HTR-8/SVneo (cell line): ENCODE results near the gene NPR3.

ENCODE experiments used
- DNase-seq: peaks from one replicate; pipeline ENCODE4 v3.0.0; 2011; ENCODE audit warnings: low spot score, mixed read lengths; ENCODE audit not compliant: insufficient read length
- FAIRE-seq: peaks from 2 replicates; lab custom pipeline; 2011; peaks lifted over from hg19 to GRCh38; lab: Jason Lieb, UNC

NPR3 gene, protein sequence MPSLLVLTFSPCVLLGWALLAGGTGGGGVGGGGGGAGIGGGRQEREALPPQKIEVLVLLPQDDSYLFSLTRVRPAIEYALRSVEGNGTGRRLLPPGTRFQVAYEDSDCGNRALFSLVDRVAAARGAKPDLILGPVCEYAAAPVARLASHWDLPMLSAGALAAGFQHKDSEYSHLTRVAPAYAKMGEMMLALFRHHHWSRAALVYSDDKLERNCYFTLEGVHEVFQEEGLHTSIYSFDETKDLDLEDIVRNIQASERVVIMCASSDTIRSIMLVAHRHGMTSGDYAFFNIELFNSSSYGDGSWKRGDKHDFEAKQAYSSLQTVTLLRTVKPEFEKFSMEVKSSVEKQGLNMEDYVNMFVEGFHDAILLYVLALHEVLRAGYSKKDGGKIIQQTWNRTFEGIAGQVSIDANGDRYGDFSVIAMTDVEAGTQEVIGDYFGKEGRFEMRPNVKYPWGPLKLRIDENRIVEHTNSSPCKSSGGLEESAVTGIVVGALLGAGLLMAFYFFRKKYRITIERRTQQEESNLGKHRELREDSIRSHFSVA

DNA sequence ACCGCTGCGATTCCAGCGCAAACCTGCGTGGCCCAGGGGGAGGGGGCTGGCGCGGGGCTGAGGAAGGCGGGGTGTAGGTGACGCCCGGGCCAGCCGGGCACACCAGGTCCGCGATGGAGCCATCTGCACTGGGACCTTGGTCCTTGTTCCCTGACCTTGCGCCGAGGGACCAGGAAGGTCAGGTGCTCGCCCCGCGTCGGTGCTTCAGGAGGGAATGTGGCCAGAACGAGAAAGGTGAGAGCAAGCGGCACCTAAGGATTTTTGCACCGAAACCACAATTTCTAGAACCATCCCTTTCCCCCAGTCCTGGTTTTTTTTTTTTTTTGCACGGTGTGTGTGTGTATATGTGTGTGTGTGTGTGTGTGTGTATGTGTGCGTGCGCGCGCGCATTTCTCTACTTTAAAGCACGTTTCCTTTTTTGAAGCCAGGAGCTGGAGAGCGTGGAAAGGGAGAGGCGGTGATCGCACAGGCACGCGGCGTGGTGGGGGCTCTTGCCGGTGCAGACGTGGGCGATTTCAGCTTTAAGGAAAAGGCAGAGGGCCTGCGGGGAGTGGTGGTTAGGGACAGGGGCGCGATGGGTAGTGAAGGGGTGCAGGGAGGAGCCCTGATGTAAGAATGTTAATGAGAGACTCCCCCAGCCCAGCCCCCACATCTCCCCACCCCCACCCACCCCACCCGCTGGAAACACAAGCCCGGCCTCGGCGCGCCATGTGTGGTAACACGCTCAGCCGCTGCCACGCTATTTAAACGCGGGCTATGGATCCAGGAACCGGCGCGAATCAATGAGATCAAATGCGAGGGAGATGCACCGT, at the start of gene NPR3:
Gene NPR3 (plus strand): TSS at position 772 of the 812 bp plus-strand sequence. CDS start 456 bp downstream, outside the sequence.
- no peak for FAIRE-seq

DNA sequence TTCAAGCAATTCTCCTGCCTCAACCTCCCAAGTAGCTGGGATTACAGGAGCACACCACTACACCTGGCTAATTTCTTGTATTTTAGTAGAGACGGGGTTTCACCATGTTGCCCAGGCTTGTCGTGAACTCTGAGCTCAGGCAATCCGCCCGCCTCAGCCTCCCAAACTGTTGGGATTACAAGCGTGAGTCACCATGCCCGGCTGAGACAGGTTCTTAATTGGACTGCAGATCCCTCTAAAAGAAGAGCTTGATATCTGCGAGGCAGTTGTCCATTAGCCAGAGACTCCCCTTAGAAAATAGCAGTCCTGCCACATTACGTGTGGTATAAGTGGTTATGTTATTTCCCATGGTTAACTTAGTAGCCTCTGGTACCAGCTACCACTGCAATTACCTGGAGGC, 46.6 kb upstream of the NPR3 start:
- DNase-seq (no peak), FAIRE-seq (no peak)

More for the DNA sequence above, at the start of gene NPR3:
- peak; percentile 54 for DNase-seq

GRCh38 chr5:32668552-32668951, 42.6 kb upstream of the NPR3 start:
- FAIRE-seq (no peak), DNase-seq (no peak)

DNA sequence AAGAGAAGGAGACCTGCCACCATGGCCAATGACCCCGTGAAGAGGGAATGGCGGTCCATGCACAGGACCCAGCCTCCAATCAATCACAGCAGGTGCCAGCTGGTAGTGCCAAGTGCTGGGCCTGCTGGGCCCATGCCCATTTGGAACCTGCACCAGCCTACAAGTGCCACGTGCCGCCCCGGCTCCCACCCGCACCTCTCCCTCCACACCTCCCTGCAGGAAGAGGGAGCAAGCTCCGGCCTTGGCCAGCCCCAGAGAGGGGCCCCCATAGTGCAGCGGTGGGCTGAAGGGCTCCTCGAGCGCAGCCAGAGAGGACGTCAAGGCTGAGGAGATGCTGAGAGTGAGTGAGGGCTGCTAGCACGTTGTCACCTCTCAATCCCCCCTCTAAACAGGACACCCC, 37.8 kb upstream of the NPR3 start:
- no peak for DNase-seq
- FAIRE-seq: peak; percentile 31

DNA sequence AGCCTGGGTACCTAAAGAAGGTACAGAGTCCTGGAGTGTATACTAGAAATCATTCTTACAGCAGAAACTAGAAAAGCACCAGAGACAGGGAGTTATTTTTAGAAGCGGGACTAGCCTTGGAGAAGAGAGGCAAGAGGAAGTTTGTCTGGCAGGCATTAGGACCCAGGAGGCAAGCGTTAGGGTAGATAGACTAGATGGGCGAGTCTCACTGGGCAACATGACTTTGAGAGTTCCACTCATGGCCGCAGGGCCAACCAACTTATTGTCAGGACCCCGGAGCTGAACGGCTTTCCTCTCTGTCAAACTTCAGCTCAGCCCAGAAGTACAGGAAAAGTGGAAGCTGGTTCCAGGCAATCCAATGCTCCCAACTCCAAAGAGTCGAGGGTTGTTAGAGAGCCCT, 34.1 kb upstream of the NPR3 start:
- DNase-seq (no peak), FAIRE-seq (no peak)

DNA sequence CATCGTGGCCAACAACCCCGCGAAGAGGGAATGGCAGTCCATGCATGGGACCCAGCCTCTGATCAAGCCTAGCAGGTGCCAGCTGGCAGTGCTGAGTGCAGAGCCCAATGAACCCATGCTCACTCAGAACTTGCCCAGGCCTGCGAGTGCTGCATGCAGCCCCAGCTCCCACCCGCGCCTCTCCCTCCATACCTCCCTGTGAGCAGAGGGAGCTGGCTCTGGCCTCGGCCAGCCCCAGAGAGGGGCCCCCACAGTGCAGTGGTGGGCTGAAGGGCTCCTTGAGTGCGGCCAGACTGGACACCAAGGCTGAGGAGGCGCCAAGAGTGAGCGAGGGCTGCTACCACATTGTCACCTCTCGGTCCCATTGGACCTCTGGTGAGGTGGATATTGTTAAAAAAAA, 32.6 kb upstream of the NPR3 start:
- no peak for DNase-seq
- no peak for FAIRE-seq

- no peak for DNase-seq
- no peak for FAIRE-seq
Measured at GRCh38 chr5:32679218-32679617, 31.9 kb upstream of the NPR3 start.

DNA sequence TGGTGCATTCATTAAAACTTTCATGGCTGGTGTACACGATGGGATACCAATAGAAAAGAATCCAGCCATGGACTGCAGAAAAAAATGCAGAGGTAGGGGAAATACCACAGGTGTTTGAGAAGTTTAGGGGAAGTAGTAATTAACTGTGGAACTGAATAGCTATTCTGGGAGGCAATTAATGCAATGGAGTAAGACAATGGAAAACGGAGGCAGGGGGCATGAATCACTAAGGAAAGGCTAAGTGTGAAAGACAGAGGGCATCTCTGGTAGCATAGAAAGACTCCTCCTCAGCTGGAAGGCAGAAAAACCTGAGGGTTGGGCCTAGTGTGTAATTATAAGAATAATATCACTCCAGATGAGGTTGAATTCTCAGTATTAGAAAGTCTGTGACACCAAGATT, 30.9 kb upstream of the NPR3 start:
- DNase-seq (no peak), FAIRE-seq (no peak)

DNA sequence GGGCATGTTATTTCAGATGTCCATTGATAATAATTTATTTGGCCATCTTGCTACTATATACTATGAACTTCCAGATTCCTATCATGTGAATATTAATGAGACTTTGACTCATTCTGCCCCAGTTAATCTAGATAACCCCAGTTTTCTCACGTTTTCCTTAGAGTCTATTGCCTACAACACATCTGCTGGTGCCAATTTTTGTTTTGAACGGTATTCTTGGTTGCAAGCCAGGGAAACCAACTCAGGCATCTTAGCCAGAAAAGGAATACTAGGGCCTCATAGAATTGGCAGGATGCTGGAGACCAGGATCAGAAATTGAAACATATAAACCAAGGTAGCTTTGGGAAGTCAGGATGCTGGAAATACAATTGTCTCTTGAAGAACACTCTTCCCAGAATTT, 28.0 kb upstream of the NPR3 start:
- FAIRE-seq (no peak), DNase-seq (no peak)

GRCh38 chr5:32684260-32684659, 26.9 kb upstream of the NPR3 start:
- DNase-seq (no peak), FAIRE-seq (no peak)

- FAIRE-seq (peak; percentile 44), DNase-seq (no peak)
Measured at GRCh38 chr5:32686799-32687498, 24.2 kb upstream of the NPR3 start.

DNA sequence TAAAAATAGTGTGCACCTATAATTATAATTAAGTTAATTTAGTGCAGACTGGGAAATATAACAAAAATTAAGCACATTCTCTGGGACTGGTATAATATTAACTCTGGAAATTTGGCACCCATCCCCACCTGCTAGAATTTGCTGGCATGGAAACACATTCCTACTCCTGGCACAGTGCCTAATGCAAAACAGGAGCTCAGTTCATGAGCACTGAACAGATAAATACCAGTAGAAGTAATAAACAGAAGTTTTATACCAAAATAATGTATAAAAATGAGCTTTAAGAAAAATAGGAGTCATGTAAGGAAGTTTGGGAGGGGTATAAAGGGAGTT, 23.7 kb upstream of the NPR3 start:
- FAIRE-seq: no peak
- no peak for DNase-seq

- FAIRE-seq: peak; percentile 46
Measured at GRCh38 chr5:32690153-32690552, 21.0 kb upstream of the NPR3 start.

GRCh38 chr5:32690666-32691065, 20.5 kb upstream of the NPR3 start:
- DNase-seq (no peak), FAIRE-seq (peak; percentile 36)

More at GRCh38 chr5:32690153-32690552, 21.0 kb upstream of the NPR3 start:
- no peak for DNase-seq

DNA sequence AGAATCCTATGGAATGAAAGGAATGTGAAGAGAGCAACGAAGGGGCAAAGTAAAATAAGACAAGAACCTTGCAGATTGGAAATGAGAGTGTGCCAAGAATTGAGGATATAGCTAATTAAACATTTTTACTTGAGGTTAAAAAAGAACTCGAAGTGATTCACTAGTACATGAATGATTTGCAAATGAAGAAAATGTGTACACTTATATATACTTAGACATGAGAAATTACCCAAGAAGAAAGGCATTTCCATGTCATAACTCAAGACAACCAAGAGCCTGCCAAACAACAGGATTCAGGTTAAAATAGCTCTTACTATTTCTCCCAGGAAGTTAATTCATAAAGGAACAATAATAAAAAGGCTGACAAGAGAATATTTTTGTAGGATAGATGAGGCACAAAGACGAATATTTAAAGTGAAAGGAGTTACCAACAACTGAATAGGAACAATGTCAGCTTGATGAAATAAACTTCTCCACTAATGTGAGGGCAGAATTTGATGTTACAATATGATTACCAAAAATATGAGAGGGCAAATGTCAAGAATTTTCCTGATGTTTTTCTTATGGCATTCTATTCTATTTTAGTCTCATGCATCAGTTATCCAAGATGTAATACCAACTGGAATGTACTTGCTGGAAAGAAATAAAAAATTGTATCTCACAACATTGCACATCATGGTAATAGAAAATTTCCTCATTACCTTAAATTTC, 18.9 kb upstream of the NPR3 start:
- DNase-seq (peak; percentile 54), FAIRE-seq (peak; percentile 44)

- peak; percentile 31 for FAIRE-seq
Measured at GRCh38 chr5:32703957-32704356, 7.2 kb upstream of the NPR3 start.

GRCh38 chr5:32707418-32707997, 3.6 kb upstream of the NPR3 start:
- DNase-seq (peak; percentile 57), FAIRE-seq (no peak)

More at GRCh38 chr5:32703957-32704356, 7.2 kb upstream of the NPR3 start:
- DNase-seq: no peak

DNA sequence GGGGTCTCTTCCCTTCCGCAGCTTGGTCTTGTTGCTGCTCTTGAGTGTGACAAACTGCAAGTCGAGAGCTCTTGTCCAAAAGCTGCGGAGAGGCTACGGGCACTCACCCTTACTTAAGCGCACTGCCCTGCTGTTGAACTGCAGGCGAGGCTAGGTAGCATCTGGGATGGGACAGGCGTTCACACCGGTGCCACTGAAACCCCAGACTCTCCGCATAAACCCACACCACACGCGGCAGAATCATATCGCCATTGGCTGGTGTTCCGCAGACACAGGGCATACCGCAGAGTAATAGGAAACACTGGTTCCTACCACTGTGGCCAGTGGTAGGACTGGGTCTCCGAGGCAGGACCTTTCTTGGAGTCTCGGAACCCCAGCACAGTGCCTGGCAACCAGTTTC, 2.2 kb upstream of the NPR3 start:
- no peak for DNase-seq
- peak; percentile 36 for FAIRE-seq

DNA sequence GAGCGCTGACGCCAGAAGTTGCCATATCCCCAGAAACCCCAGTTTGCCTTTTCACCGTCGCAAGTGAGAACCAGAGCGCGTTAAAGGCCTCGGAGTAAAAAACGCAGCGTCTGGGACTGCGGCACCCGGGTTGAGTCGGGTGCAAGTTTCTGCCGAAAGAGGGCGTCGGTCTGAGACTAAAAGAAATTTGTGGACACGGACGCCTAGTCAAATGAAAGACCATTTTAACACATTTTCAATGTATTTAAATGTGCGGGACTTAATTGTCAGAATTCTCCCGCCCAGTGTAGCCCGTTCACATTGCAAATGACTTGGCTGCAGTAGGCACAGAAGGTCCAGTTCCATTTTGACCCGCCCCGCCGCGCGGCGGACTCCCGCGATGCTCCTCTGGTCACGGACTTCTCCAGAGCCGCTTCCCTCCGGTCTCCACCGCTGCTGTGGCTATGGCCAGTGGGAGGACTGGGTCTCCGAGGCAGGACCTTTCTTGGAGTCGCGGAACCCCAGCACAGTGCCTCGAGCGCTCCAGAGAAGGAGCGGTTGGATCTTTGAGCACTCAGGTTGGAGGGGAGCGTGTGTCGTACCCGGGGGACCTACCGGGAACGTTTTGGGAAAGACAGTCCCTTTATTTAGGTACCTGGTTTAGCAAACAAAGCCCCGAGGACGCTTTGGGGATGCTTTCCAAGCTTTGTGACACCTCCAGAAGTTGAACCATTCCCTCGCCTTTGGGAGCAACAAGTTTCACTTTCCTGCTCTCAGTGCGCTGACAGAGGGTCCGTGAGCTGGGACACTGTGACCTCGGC, 1.2 kb upstream of the NPR3 start:
- DNase-seq (peak; percentile 89), FAIRE-seq (peak; percentile 88)
